SU-DHL-6 (cell line): ENCODE data around the gene C2CD3.

Experiments used
- H2AFZ ChIP-seq: fragments of 200-600 bp; sonication (generic); 2 replicates; pipeline ENCODE4 v1.6.1; 2014; ENCODE audit warnings: low read depth, mild to moderate bottlenecking, moderate library complexity, mixed read lengths, antibody characterized with exemption, low read length; ENCODE audit not compliant: severe bottlenecking
- H3F3A ChIP-seq: fragments of 200-600 bp; shearing (Covaris generic); 2 replicates; pipeline ENCODE4 v1.6.0; 2016; ENCODE audit warnings: antibody characterized with exemption, mild to moderate bottlenecking; ENCODE audit not compliant: insufficient read depth
- H3K27ac ChIP-seq: fragments of 200-600 bp; sonication (generic); 2 replicates; pipeline ENCODE4 v1.5.1; 2016; ENCODE audit warnings: low read depth, mild to moderate bottlenecking, low read length, moderate library complexity, mixed read lengths
- H3K27me3 ChIP-seq: fragments of 200-600 bp; sonication (generic), shearing (Covaris generic); 2 replicates; pipeline ENCODE4 v1.6.0; 2014; ENCODE audit warnings: mild to moderate bottlenecking, low read length
- H3K36me3 ChIP-seq: fragments of 200-600 bp; sonication (generic); 2 replicates; pipeline ENCODE4 v1.6.1; 2014; ENCODE audit warnings: mild to moderate bottlenecking, low read length, mixed read lengths
- H3K4me2 ChIP-seq: fragments of 300-600, 200-600 bp; shearing (Covaris generic), sonication (generic); 2 replicates; pipeline ENCODE4 v1.6.0; 2014; ENCODE audit warnings: low read length, low read depth, mild to moderate bottlenecking; ENCODE audit not compliant: poor library complexity, severe bottlenecking
- H3K4me3 ChIP-seq: fragments of 200-600 bp; sonication (generic); 2 replicates; pipeline ENCODE4 v1.5.1; 2014; ENCODE audit warnings: antibody characterized with exemption, low read length, mild to moderate bottlenecking, mixed read lengths; ENCODE audit not compliant: insufficient read depth, poor library complexity, severe bottlenecking
- H3K79me2 ChIP-seq: fragments of 200-600 bp; sonication (generic); 2 replicates; pipeline ENCODE4 v1.6.1; 2014; ENCODE audit warnings: mild to moderate bottlenecking, low read length, moderate library complexity; ENCODE audit not compliant: insufficient read depth
- H3K9ac ChIP-seq: fragments of 200-600 bp; sonication (generic); 2 replicates; pipeline ENCODE4 v1.7.0; 2014; ENCODE audit warnings: mild to moderate bottlenecking, low read length
- H3K9me2 ChIP-seq: fragments of 200-600 bp; sonication (generic); replicated peaks from 2 replicates; pipeline ENCODE4 v1.6.1; 2014; ENCODE audit warnings: low read length; ENCODE audit not compliant: insufficient read depth
- H3K9me3 ChIP-seq: fragments of 200-600 bp; sonication (generic); 2 replicates; pipeline ENCODE4 v1.6.1; 2014; ENCODE audit warnings: low read length, mixed read lengths; ENCODE audit not compliant: insufficient read depth
- H4K20me1 ChIP-seq: fragments of 200-600 bp; sonication (generic); 2 replicates; pipeline ENCODE4 v1.6.1; 2014; ENCODE audit warnings: low read depth, mild to moderate bottlenecking, antibody characterized with exemption, low read length, moderate library complexity, mixed read lengths
- EZH2phosphoT487 ChIP-seq: fragments of 200-600 bp; sonication (generic), shearing (Covaris generic); conservative IDR thresholded peaks from 2 replicates; pipeline ENCODE4 v1.6.1; 2018; ENCODE audit warnings: mild to moderate bottlenecking, antibody characterized with exemption, low read length, moderate library complexity, mixed read lengths
- TF ChIP-seq, protein P1 (sequence below): fragments of 200-600 bp; sonication (generic); IDR thresholded peaks from one replicate; pipeline ENCODE4 v1.5.1; 2017; ENCODE audit warnings: antibody characterized with exemption, mild to moderate bottlenecking, low read length, moderate library complexity; ENCODE audit not compliant: insufficient read depth, poor library complexity, severe bottlenecking

C2CD3 gene

GRCh38 chr11:74019104-74019738 lies 151.6 kb downstream of the C2CD3 start:
- Histone ChIP-seq H4K20me1 (no peaks in the 10 kb centered on the region), H3K4me2 (no peak overlapping the region), H3K27ac (no peak overlapping the region), H3K27me3 (no peaks in the 10 kb centered on the region), H2AFZ (no peak overlapping the region), H3K9me3 (no peaks in the 10 kb centered on the region), H3F3A (no peaks in the 10 kb centered on the region), H3K9ac (no peak overlapping the region), H3K4me3 (no peak overlapping the region), H3K79me2 (no peaks in the 10 kb centered on the region), H3K36me3 (no peaks in the 10 kb centered on the region), H3K9me2 (no peaks in the 10 kb centered on the region)
- TF ChIP-seq, protein P1, sequence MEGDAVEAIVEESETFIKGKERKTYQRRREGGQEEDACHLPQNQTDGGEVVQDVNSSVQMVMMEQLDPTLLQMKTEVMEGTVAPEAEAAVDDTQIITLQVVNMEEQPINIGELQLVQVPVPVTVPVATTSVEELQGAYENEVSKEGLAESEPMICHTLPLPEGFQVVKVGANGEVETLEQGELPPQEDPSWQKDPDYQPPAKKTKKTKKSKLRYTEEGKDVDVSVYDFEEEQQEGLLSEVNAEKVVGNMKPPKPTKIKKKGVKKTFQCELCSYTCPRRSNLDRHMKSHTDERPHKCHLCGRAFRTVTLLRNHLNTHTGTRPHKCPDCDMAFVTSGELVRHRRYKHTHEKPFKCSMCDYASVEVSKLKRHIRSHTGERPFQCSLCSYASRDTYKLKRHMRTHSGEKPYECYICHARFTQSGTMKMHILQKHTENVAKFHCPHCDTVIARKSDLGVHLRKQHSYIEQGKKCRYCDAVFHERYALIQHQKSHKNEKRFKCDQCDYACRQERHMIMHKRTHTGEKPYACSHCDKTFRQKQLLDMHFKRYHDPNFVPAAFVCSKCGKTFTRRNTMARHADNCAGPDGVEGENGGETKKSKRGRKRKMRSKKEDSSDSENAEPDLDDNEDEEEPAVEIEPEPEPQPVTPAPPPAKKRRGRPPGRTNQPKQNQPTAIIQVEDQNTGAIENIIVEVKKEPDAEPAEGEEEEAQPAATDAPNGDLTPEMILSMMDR = no peak
- TF ChIP-seq EZH2phosphoT487 = no peak

DNA sequence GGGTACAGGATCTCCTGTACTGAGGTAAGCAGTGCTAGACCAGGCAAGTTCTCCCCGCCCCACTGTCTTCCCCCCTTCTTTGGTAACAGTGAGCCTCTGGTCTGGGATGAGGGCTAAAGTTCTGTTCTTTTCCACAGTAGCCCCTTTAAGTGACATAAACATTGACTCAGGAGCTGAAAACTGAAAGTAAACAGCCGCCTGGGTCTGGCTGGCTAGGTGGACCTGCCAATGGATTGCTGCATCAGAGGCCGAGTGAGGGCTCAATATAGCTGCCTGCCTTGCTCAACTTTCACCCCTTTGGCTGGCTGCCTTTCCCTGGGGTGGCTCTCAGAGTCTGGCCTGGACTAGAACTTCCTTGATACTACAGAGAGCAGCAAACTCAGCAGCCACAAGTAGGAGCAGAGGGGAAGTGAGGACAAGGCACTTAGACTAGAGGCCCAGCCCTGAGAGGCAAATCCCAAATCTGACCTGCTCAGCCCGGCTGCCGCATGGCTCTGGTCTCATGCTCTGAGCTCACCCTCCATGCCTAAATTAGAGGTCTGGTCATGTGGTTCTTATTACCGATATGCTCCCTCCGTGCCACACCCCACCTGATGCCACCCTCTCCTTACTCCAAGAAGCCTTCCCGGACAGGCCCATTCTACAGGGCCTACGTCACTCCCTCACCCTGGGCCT lies 152.3 kb downstream of the C2CD3 start:
- Histone ChIP-seq H3K27me3 (no peaks in the 10 kb centered on the region), H3K27ac (no peak overlapping the region), H3F3A (no peaks in the 10 kb centered on the region), H4K20me1 (no peaks in the 10 kb centered on the region), H3K4me2 (no peak overlapping the region), H2AFZ (no peak overlapping the region), H3K4me3 (no peak overlapping the region), H3K36me3 (no peaks in the 10 kb centered on the region), H3K9me2 (no peaks in the 10 kb centered on the region), H3K9ac (no peak overlapping the region), H3K79me2 (no peaks in the 10 kb centered on the region), H3K9me3 (no peaks in the 10 kb centered on the region)
- TF ChIP-seq EZH2phosphoT487 = no peak
- TF ChIP-seq, protein P1 = no peak

DNA sequence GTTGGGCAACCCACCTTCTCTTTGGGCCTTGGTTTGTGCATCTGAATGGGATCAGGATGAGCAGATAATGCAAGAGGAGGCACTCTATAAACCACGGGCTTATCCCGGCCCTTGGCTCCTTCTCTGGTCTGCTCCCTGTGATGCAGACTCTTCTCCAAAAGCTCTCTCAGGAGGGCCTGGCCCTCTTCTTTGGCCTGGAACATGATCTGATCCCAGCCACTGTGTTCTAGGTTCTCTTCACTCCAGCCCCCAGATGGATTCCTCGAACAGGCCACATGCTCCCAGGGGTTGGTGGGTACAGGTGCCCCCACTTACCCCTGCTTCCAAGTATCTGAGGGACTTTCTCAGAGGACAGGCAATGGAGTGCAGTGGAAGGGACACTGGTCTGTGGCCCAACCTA lies 153.2 kb downstream of the C2CD3 start:
- Histone ChIP-seq H3K27me3 (no peaks in the 10 kb centered on the region), H3K4me2 (no peak overlapping the region), H3K79me2 (no peaks in the 10 kb centered on the region), H3F3A (no peaks in the 10 kb centered on the region), H3K9me3 (no peaks in the 10 kb centered on the region), H2AFZ (no peak overlapping the region), H3K36me3 (no peaks in the 10 kb centered on the region), H3K27ac (no peak overlapping the region), H3K4me3 (no peak overlapping the region), H4K20me1 (no peaks in the 10 kb centered on the region), H3K9ac (no peak overlapping the region), H3K9me2 (no peaks in the 10 kb centered on the region)
- TF ChIP-seq, protein P1 = no peak
- TF ChIP-seq EZH2phosphoT487 = no peak
